K562 treated with DMSO at 1 percent for 24 hours (cell line): ENCODE measurements around the gene PDK1. TPM values are rescaled to one million over a fixed set of nuclear protein-coding genes. Genes with fewer than 3 reads are reported as not detected.

Source experiments
- total RNA-seq: library from RNA; unstranded; fragments of 300-600 nt; gene quantifications from 2 replicates; pipeline ENCODE4 v1.2.3, GENCODE V29; 2022; ENCODE audit warnings: low read depth; ENCODE audit not compliant: insufficient read depth

PDK1 gene
- 5.6 and 6.3 TPM in 2 replicates for total RNA-seq

DNA sequence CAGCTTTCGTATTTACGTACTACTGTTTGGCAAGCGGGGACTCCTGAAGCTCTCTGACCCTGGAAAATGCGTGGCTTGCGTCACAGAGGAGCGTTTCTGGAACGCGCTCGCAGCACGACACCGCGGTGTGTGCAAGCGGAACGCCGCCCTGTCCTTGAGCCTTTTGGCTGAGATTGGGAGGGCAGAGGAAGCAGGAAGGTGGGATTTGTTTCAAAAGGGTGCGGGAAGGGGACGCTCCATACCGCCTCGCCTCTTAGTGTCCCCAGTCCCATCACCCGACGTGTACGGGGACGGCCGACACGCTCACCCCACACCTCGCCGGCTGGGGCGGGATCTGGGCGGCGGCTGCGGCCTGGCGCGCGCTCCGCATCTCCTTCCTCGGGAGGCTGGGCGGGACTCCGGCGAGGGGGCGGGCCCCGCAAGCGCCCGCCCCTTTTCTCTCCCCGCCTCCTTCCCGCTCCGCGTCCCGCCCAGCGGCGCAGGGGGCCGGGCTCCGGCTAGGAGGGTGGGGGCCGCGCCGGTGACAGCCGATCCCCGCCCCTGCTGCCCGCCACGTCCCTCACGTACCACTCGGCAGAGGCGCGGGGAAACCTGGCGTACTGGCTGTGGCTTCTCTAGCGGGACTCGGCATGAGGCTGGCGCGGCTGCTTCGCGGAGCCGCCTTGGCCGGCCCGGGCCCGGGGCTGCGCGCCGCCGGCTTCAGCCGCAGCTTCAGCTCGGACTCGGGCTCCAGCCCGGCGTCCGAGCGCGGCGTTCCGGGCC, at the start of gene PDK1:
PDK1 (plus strand) TSS at position 569 of the 762 bp plus-strand sequence; CDS start at position 630, 61 bp downstream.

Other genes starting within 250 kb of the PDK1 start
- gene ITGA6, start 128.5 kb upstream of the PDK1 start, total RNA-seq = 0.25 TPM in 1 of 2 replicates, not detected in the other
- gene RAPGEF4, start 179.8 kb downstream of the PDK1 start, total RNA-seq = 0.13 TPM in 1 of 2 replicates, not detected in the other